ENCODE data around the gene FANCB.

FANCB gene

DNA sequence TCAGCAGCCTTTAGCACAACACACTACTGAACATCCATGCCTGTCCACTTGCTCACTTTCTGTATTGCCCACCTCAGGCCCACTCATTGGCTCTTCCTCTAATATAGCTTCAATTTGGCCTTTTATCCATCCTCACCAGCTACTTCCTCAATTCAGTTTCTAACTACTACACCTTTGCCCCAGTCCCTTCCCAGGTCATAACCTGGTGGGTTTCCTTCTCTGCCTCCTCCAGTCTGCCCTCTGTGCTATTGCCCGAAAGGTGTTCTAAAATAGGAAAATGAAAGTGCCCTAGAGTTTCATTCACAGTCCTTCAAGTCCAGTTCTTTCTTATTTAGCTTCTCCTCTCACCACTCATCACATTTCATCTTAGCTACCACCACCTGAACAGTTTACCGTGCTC lies 23.4 kb upstream of the FANCB start:
- Mint-ChIP-seq H3K36me3 (ENCODE audit: low read depth) (peaks cover 6% of the 10 kb centered on the region), H3K27me3 (ENCODE audit: low read depth) (no peaks in the 10 kb centered on the region), H3K4me1 (no peaks in the 10 kb centered on the region), H3K9me3 (no peaks in the 10 kb centered on the region), H3K4me3 (no peak overlapping the region), H3K27ac (no peak overlapping the region)
- TF ChIP-seq, protein P1, sequence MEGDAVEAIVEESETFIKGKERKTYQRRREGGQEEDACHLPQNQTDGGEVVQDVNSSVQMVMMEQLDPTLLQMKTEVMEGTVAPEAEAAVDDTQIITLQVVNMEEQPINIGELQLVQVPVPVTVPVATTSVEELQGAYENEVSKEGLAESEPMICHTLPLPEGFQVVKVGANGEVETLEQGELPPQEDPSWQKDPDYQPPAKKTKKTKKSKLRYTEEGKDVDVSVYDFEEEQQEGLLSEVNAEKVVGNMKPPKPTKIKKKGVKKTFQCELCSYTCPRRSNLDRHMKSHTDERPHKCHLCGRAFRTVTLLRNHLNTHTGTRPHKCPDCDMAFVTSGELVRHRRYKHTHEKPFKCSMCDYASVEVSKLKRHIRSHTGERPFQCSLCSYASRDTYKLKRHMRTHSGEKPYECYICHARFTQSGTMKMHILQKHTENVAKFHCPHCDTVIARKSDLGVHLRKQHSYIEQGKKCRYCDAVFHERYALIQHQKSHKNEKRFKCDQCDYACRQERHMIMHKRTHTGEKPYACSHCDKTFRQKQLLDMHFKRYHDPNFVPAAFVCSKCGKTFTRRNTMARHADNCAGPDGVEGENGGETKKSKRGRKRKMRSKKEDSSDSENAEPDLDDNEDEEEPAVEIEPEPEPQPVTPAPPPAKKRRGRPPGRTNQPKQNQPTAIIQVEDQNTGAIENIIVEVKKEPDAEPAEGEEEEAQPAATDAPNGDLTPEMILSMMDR (IDR thresholded peaks at IDR 0.05; ENCODE audit: unreplicated experiment in 3 of 3), result no peak

DNA sequence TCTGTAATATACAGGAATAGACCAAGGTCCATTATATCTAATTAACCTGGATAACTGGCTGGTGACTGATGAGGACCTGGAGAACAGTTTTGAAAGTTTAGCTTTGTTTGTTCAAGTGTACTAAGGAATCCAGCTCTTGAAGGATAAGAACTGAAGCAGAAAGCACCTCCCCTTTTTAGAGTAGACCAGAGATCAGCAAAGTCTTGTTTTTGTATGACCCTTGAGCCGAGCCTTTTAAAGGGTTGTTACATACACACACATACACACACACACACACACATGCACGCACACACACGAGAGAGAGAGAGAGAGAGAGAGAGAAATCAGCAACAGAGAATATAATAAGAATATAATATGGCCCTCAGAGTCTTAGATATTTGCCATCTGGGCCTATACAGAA lies 13.4 kb upstream of the FANCB start:
- no peaks in the 10 kb centered on the region for H3K4me1 Mint-ChIP-seq
- no peaks in the 10 kb centered on the region for H3K36me3 Mint-ChIP-seq (ENCODE audit: low read depth)
- H3K27me3 Mint-ChIP-seq (ENCODE audit: low read depth), result no peaks in the 10 kb centered on the region
- H3K9me3 Mint-ChIP-seq, result no peaks in the 10 kb centered on the region
- H3K27ac Mint-ChIP-seq, result peak overlapping the region in 1 of 3 experiments; percentile 2
- TF ChIP-seq, protein P1 (IDR thresholded peaks at IDR 0.05; ENCODE audit: unreplicated experiment in 3 of 3), result no peak
- H3K4me3 Mint-ChIP-seq, result no peak overlapping the region

DNA sequence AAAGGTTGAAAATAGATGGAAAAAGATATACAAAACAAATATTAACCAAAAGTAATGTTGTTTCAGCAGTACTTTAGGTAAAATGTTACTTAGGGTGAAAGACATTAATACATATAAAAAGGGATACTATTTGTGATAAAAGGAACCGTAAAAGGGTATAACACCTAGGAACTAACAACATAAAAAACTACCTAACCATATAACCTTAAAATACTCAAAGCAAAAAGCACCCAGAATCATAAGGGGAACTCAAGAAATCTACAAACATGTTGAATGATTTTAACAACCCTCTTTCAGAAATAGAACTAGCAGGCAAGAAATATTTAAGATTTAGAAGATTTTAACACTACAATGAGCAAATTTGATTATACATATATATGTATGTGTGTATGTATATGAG lies 11.8 kb upstream of the FANCB start:
- Mint-ChIP-seq H3K36me3 (ENCODE audit: low read depth) (no peaks in the 10 kb centered on the region), H3K27ac (no peak overlapping the region), H3K4me3 (no peak overlapping the region), H3K27me3 (ENCODE audit: low read depth) (no peaks in the 10 kb centered on the region), H3K9me3 (no peaks in the 10 kb centered on the region), H3K4me1 (no peaks in the 10 kb centered on the region)
- TF ChIP-seq, protein P1 (IDR thresholded peaks at IDR 0.05; ENCODE audit: unreplicated experiment in 3 of 3), result no peak

DNA sequence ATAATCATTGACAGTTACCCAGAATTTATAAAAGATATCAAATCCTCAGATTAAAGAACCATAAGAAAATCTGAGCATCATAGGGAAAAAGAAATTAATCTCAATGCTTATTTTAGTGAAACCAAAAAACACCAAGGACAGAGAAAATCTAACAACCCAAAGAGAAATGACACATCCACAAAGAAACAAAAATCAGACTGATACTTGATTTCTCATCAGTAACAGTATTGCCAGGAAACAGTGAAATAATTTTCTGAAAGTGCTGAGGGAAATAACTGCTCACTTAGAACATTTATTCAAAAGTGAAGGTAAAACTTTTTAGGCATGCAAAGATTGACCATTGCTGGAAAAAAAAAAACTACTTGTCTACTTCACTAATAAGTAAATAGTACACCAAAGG lies 11.0 kb upstream of the FANCB start:
- TF ChIP-seq, protein P1 (IDR thresholded peaks at IDR 0.05; ENCODE audit: unreplicated experiment in 3 of 3), result no peak
- Mint-ChIP-seq H3K27ac (no peak overlapping the region), H3K9me3 (no peaks in the 10 kb centered on the region), H3K36me3 (ENCODE audit: low read depth) (no peaks in the 10 kb centered on the region), H3K4me3 (no peak overlapping the region), H3K4me1 (no peaks in the 10 kb centered on the region), H3K27me3 (ENCODE audit: low read depth) (no peaks in the 10 kb centered on the region)

DNA sequence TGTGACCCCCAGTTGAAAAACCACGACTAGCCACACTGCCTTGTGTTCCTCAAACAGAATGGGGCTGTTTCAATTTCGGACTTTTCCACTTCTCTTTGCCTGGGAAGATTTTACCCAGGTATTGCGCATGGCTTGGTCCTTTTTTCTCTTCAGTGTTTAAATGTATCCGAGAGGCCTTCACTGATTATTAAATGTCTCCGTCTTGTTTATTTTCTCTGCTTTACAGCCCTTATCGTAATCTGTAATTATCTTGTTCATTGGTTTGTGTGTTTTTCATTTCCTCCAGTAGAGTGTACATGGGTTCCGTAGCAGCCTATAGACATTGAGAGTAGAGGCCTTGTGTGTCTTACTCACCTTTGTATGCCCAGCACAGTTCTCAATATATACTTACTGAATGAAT lies 2.8 kb upstream of the FANCB start:
- Mint-ChIP-seq H3K4me1 (no peaks in the 10 kb centered on the region), H3K27me3 (ENCODE audit: low read depth) (no peaks in the 10 kb centered on the region), H3K4me3 (peak overlapping the region; percentile 59 to 72 (median 66)), H3K36me3 (ENCODE audit: low read depth) (peaks cover 11% of the 10 kb centered on the region), H3K9me3 (peaks cover 10% of the 10 kb centered on the region), H3K27ac (peak overlapping the region in 1 of 3 experiments; percentile 9)
- TF ChIP-seq, protein P1 (IDR thresholded peaks at IDR 0.05; ENCODE audit: unreplicated experiment in 3 of 3), result no peak

DNA sequence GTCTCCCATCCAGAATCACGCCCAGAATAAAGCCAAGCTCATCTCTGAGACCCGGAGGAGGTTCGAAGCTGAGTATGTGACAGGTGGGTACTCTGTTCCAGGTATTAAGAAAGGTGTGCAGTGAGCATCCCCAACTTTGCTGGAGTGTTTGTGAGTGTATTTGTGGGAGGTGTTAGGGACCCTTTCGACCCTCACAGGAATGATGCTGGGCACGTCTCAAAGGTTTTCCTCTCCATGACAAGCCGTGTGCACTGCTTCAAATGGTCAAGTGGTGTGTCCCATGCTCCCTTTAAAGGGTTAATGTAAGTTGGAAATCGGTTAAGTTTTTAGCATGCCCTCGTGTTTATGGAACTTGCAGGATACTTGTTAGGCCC lies 794 bp upstream of the FANCB start:
- TF ChIP-seq, protein P1 (IDR thresholded peaks at IDR 0.05; ENCODE audit: unreplicated experiment in 3 of 3), result no peak
- Mint-ChIP-seq H3K9me3 (peaks cover 10% of the 10 kb centered on the region), H3K36me3 (ENCODE audit: low read depth) (peaks cover 15% of the 10 kb centered on the region), H3K4me1 (no peaks in the 10 kb centered on the region), H3K27me3 (ENCODE audit: low read depth) (no peaks in the 10 kb centered on the region), H3K27ac (peak overlapping the region; percentile 50 to 77 (median 76)), H3K4me3 (peak overlapping the region; percentile 91 to 96 (median 93))

Measured in nephron (organoid).